GM19395 (cell line): ENCODE results near the gene ATP11A.
"Not testable (repeated sequence)": the region's sequence is repeated elsewhere in the genome, so short reads cannot be mapped to it uniquely, and the experiment has no call there.

Source experiments
- ATAC-seq: cut with Tn5 transposase; IDR thresholded peaks from one replicate; pipeline ENCODE4 v1.9.1; 2021; ENCODE audit warnings: mild to moderate bottlenecking, moderate library complexity; ENCODE audit not compliant: unreplicated experiment

ATP11A gene

DNA sequence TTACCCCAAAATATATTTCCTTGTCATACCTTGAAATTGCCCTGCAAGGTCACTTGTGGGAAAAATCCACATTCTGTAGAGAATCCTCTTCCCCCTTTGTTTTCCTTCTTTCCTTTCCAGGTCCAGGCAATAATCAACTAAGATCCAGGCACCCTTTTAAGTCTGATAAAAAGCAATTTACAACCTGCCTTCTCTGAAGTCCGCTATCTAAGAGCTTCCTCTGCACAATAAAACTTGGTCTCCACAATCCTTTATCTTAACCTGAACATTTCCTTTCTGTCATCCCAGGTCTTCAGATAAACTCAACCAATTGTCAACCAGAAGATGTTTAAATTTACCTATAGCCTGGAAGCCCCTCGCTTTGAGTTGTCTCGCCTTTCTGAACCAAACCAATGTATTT, 19.5 kb downstream of the ATP11A start:
- not testable (repeated sequence) for ATAC-seq

DNA sequence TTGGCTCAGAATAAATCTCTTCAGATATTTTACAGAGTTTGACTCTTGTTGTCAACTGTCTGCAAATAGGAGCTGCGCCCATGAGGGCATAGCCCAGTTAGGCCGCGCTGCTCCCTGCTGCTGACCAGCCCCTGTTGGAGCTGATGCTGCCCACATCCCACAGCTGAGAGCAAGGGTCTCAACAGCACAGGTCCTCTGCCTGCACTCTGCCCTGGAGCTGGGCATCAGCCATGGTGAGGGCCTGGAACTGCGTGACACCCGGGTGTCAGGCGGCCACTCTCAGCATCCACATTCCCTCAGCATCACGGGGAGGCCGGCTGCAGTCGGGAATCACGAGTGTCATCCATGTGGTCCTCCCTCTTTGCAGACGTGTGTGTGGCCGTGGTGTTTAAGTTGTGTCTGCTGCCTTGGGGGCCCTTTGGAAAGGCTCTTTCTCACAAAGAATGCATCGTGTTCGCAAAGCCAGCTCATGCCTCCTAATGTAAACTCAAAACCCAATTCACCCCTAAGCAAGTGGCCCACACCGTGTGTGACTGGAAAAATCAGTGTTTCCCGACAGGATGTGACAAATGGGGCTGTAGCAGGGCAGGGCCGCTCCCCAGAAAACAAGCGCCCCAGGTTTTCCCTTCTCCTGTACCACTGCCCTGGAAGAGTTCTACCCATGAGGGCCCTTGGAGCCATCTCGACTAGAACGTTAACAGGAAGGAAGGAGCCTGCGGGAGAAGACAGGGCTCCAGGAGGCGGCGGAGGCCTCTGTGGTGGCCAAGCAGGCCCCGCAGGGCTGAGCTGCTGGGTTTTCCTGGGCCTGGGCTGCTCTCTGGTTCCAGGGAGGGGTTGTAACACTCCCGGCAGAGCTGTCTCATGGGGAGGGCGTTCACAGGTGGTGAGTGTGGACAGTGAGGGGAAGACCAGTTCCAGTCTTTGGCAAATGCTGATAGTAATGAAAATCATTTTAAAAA, 20.3 kb downstream of the ATP11A start:
- no peak for ATAC-seq

GRCh38 chr13:112710855-112711527, 21.2 kb downstream of the ATP11A start:
- no peak for ATAC-seq

DNA sequence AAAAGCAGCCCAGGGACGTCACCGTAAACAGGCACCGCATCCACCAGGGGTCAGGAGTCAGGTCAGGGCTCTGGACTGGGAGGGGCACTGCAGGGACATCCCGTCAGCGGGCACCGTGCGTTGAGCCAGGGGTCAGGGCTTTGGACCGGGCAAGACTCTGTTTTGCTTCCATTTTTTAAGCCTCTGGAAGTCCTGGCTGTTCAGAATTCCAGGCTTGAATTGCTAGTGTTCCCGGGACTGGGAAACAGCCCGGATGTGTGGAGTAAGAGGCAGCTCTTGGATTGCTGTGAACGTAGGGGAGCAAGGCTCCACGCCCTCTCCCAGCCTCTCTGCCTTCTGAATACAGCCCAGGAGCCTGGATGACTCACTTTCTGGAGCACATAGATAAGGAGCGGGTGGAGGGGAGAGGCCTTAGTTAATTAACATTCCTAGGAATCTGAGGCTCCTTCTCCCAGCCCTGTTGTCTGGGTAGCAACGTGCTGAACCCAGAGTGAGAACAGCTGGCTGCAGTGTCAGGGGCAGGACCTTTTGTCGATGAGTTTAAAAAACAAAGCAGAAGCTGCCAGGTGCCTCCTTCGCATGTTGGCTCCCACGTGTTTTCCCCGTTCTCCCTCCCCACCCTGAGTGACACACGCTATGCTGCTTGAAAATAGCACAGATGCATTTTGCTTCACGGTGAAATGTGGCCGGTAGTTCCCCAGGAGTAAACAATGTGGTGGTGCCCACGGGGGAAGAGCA, 21.9 kb downstream of the ATP11A start:
- peak; percentile 47 for ATAC-seq

DNA sequence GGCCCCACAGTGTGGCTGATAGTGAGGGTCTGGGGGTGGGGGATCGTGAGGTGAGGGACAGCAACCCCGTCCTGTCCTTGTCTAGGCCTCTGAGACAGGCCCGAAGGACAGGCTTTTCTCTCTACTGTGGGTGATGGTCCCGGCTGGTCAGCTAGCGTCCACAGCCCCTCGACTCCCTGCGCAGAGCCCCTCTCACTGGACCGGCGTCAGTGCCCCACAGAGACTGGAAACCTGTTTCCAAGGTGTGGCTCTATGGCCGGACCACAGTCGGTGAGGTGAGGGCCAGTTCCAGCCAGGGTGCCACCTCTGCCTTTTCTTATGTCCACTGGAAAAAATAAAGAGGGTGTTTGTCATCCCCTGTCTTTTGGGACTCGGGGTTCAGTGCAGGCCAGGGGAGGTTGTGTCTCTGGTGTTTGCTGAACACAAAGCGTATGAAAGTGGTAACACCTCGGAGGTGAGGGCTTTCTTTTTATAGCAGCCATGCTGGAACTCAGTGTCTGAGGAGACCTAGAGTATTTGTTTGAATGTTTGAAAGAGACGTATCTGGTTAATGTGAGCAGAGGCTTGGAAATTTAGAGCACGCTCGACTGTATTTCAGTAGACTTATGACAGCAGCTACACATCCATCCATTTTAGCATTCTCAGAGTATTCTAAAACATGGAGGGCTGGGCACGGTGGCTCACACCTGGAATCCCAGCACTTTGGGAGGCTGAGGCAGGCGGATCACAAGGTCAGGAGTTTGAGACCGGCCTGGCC, 22.8 kb downstream of the ATP11A start:
- ATAC-seq, result no peak

DNA sequence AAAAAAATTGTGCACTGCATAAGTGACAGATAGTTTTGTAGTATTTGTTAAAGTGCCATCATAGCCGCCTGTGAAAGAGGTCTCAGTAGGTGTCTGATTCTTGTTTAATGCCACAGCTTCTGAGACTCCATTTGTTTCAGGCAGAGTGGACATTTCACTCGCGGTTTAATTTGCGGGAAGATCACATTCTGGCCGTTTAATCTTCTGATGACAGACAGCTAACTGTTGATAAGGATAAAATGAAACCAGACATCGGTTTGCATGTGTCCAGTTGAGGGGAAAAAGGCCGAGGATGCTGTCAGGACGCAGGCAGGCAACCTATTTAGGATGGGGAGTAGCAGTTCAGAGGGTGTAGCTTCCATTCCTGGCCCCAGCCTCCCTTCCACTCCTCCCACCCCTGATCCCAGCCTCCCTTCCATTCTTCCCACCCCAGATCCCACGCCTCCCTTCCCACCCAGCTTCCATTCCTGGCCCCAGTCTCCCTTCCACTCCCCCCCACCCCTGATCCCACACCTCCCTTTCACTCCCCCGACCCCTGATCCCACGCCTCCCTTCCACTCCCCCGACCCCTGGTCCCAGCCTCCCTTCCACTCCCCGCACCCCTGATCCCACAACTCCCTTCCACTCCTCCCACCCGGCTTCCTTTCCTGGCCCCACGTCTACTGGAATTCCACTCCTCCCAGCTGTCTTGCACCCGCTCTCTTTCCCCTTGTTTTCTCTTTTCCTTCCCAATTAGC, 23.8 kb downstream of the ATP11A start:
- ATAC-seq, result no peak

DNA sequence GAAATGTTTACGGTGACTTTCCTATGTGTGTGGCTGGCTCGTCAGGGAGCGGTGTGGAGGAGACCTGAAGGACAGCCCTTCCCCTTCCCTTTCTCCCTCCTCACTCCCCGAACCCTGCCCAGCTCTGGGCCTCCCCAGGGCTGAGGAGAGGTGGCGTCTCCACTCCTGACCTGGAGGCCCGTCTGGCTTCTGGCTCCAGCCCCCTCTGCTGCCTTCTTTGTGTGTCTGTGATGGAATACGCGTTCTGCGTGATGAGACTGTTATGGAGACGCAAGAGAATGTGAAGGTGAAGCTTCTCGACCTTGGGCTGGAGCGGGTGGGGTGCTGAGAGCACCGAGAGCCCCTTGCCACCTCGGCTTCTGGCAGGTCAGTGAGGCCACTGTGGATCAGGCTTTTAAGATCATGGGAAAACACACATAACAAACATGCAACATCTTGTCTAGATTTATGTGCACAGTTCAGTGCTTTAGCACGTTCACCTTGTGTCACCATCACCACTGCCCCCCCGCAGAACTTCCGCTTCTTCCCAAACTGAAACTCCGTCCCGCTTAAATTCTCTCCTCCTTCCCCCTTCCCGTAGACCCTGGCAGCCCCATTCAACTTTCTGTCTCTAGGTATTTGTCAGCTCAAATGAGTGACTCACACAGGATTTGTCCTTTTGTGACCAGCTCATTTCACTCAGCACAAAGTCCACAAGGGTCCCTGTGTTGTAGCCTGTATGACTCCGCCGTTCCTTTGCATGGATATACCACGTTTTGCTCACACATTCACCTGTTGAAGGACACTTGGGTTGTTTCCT, 24.7 kb downstream of the ATP11A start:
- ATAC-seq, result no peak

DNA sequence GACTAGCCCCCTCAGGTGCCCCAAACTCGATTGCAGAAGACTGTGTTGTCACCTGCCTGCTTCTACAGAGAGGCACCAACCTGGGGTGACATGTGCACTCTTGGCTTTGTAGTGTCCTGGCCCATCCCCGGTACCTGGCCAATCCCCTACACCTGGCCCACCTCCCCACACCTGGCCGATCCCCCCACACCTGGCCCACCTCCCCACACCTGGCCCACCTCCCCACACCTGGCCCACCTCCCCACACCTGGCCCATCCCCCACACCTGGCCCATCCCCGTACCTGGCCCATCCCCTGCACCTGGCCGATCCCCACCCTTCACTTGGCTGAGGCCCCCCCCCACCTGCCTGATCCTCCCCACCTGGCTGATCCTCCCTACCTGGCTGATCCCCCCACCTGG, 25.4 kb downstream of the ATP11A start:
- no peak for ATAC-seq

GRCh38 chr13:112715715-112716460, 26.1 kb downstream of the ATP11A start:
- no peak for ATAC-seq

DNA sequence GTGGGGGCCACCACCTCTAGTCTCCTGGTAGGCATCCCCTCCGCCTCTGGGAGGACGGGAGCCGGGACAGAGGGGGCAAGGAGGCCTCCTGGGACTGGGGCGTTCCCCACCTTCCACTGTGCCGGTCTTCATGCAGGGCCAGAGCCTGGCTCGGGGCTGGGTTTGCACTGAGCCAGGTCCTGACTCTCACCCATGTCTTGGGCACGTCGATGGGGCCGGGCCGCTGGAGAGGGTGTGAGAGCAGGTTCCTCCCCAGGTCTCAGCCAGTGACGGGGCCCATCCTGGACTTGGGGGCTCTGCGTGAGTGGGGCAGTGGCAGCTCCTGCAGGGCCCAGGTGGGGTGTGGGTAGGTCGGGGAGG, 26.6 kb downstream of the ATP11A start:
- ATAC-seq, result no peak

- no peak for ATAC-seq
Measured at GRCh38 chr13:112716841-112717520, 27.1 kb downstream of the ATP11A start.

DNA sequence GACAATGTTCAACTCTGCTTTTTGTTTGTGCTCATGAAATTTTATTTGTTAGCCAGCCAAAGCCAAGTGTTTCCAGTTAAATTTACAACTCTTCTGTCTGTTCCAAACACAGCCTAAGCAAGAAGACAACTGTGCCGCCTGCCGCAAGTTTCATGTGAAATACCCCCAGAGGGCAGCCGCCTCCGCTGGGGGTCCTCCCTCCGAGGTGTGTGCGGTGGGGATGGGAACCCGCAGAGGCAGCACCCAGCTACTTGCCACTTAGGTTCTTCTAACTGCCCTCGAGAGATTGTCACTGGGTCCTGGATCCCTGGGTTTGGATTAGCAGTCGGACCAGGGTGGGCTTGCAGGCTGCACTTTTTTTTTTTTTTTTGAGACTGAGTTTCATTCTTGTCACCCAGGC, 28.5 kb downstream of the ATP11A start:
- no peak for ATAC-seq

- ATAC-seq, result no peak
Measured at GRCh38 chr13:112719016-112719415, 29.2 kb downstream of the ATP11A start.

DNA sequence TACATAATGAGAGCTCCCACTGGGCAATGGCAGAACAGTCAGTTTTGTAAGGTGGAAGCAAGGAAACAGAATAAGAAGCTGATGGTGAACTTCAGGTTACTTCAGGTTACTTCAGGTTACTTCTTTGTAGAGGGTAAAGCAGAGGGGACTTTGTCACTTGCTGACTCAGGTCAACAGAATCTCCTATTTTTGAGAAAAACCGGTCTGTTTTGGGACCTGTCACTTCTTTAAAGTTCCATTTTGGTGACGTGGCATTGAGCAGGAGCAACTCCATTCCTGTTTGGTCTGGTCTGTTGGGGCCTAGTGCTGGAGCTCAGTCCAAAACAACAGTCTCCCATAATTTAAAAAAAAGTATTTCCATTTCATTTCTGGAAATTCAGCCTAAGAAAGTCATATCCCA, 29.7 kb downstream of the ATP11A start:
- ATAC-seq, result no peak

GRCh38 chr13:112720251-112720650, 30.4 kb downstream of the ATP11A start:
- ATAC-seq, result no peak

- ATAC-seq, result no peak
Measured at GRCh38 chr13:112720814-112721197, 31.0 kb downstream of the ATP11A start.

GRCh38 chr13:112721198-112722104, 31.6 kb downstream of the ATP11A start:
- no peak for ATAC-seq
